OCI-LY1 (cell line): ENCODE results near the gene NUPR2.
"Not testable (repeated sequence)": the region's sequence is repeated elsewhere in the genome, so short reads cannot be mapped to it uniquely, and the experiment has no call there.

Experiments
- H2AFZ ChIP-seq: fragments of 200-600 bp; sonication (generic), shearing (Covaris generic); 2 replicates; pipeline ENCODE4 v1.6.0; 2014; ENCODE audit warnings: antibody characterized with exemption, mild to moderate bottlenecking, low read length
- H3F3A ChIP-seq: fragments of 200-600 bp; sonication (generic), shearing (Covaris generic); 2 replicates; pipeline ENCODE4 v1.6.0; 2014; ENCODE audit warnings: mild to moderate bottlenecking, antibody characterized with exemption, low read length, moderate library complexity; ENCODE audit not compliant: insufficient read depth
- H3K27ac ChIP-seq: fragments of 200-600 bp; sonication (generic); 2 replicates; pipeline ENCODE4 v1.5.1; 2014; ENCODE audit warnings: low read length, mixed run types, mild to moderate bottlenecking, low read depth; ENCODE audit not compliant: poor library complexity, severe bottlenecking
- H3K27me3 ChIP-seq: fragments of 200-600 bp; sonication (generic); 2 replicates; pipeline ENCODE4 v1.6.0; 2014; ENCODE audit warnings: antibody characterized with exemption, mild to moderate bottlenecking, low read length, moderate library complexity; ENCODE audit not compliant: insufficient read depth
- H3K36me3 ChIP-seq: fragments of 200-600 bp; sonication (generic); 2 replicates; pipeline ENCODE4 v1.6.1; 2014; ENCODE audit warnings: mild to moderate bottlenecking, antibody characterized with exemption, low read length, moderate library complexity, mixed read lengths; ENCODE audit not compliant: insufficient read depth
- H3K4me1 ChIP-seq: fragments of 200-600 bp; sonication (generic); 2 replicates; pipeline ENCODE4 v1.5.1; 2014; ENCODE audit warnings: mild to moderate bottlenecking, low read length, moderate library complexity; ENCODE audit not compliant: insufficient read depth, severe bottlenecking
- H3K4me2 ChIP-seq: fragments of 200-600 bp; sonication (generic), shearing (Covaris generic); 2 replicates; pipeline ENCODE4 v1.6.1; 2014; ENCODE audit warnings: low read length
- H3K4me3 ChIP-seq: fragments of 200-600 bp; sonication (generic); 2 replicates; pipeline ENCODE4 v1.5.1; 2014; ENCODE audit warnings: low read length, low read depth, mild to moderate bottlenecking, mixed read lengths; ENCODE audit not compliant: poor library complexity, severe bottlenecking
- H3K79me2 ChIP-seq: fragments of 200-600 bp; shearing (Covaris generic); 2 replicates; pipeline ENCODE4 v1.6.1; 2016; ENCODE audit warnings: mixed run types, low read length, mixed read lengths; ENCODE audit not compliant: insufficient read depth
- H3K9ac ChIP-seq: fragments of 200-600 bp; sonication (generic), shearing (Covaris generic); 2 replicates; pipeline ENCODE4 v1.6.1; 2014; ENCODE audit warnings: mild to moderate bottlenecking, low read length, mixed read lengths
- H3K9me2 ChIP-seq: fragments of 200-600 bp; sonication (generic), shearing (Covaris generic); 2 replicates; pipeline ENCODE4 v1.6.1; 2014; ENCODE audit warnings: low read depth, mild to moderate bottlenecking, low read length, mixed read lengths
- H3K9me3 ChIP-seq: fragments of 200-600 bp; shearing (Covaris generic); 2 replicates; pipeline ENCODE4 v1.6.1; 2014; ENCODE audit warnings: low read length, mixed read lengths
- H4K20me1 ChIP-seq: fragments of 200-600 bp; sonication (generic), shearing (Covaris generic); 2 replicates; pipeline ENCODE4 v1.6.0; 2016; ENCODE audit warnings: mild to moderate bottlenecking, low read length; ENCODE audit not compliant: insufficient read depth
- EZH2 ChIP-seq: fragments of 200-600 bp; sonication (generic), shearing (Covaris generic); IDR thresholded peaks from 2 replicates; pipeline ENCODE4 v1.8.0; 2017; ENCODE audit warnings: borderline replicate concordance, mixed run types, mild to moderate bottlenecking, antibody characterized with exemption, low read length, moderate library complexity, mixed read lengths
- TF ChIP-seq, protein P1 (sequence below): fragments of 200-600 bp; sonication (generic), shearing (Covaris generic); IDR thresholded peaks from 2 replicates; pipeline ENCODE4 v1.5.1; 2017; ENCODE audit warnings: mild to moderate bottlenecking, antibody characterized with exemption, low read length, moderate library complexity, mixed read lengths

Gene NUPR2

DNA sequence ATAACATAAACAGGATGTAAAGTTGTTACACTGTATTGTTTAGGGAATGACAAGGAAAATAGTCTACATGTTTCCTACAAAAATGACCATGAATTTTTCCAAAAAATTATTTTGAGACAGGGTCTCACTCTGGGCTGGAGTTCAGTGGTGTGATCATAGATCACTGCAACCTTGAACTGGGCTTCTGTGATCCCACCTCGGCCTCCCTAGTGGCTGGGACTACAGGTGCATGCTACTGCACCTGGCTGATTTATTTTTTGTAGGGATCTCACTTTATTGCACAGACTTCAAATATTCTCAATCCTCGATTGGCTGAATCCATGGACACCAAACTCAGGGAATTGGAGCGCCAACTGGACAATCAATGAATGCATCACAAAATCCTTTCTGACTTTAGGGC lies 16.6 kb downstream of the NUPR2 start:
- Histone ChIP-seq H3K4me2 (no peak overlapping the region), H3K36me3 (peaks cover 68% of the 10 kb centered on the region), H3K9me2 (no peaks in the 10 kb centered on the region), H3K9me3 (no peaks in the 10 kb centered on the region), H3K79me2 (peaks cover 4% of the 10 kb centered on the region), H3K27ac (no peak overlapping the region), H4K20me1 (no peaks in the 10 kb centered on the region), H3F3A (no peaks in the 10 kb centered on the region), H3K4me3 (no peak overlapping the region), H2AFZ (no peak overlapping the region), H3K4me1 (peaks cover under 1% of the 10 kb centered on the region), H3K9ac (no peak overlapping the region), H3K27me3 (no peaks in the 10 kb centered on the region)
- no peak for TF ChIP-seq EZH2
- TF ChIP-seq, protein P1, sequence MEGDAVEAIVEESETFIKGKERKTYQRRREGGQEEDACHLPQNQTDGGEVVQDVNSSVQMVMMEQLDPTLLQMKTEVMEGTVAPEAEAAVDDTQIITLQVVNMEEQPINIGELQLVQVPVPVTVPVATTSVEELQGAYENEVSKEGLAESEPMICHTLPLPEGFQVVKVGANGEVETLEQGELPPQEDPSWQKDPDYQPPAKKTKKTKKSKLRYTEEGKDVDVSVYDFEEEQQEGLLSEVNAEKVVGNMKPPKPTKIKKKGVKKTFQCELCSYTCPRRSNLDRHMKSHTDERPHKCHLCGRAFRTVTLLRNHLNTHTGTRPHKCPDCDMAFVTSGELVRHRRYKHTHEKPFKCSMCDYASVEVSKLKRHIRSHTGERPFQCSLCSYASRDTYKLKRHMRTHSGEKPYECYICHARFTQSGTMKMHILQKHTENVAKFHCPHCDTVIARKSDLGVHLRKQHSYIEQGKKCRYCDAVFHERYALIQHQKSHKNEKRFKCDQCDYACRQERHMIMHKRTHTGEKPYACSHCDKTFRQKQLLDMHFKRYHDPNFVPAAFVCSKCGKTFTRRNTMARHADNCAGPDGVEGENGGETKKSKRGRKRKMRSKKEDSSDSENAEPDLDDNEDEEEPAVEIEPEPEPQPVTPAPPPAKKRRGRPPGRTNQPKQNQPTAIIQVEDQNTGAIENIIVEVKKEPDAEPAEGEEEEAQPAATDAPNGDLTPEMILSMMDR: no peak

DNA sequence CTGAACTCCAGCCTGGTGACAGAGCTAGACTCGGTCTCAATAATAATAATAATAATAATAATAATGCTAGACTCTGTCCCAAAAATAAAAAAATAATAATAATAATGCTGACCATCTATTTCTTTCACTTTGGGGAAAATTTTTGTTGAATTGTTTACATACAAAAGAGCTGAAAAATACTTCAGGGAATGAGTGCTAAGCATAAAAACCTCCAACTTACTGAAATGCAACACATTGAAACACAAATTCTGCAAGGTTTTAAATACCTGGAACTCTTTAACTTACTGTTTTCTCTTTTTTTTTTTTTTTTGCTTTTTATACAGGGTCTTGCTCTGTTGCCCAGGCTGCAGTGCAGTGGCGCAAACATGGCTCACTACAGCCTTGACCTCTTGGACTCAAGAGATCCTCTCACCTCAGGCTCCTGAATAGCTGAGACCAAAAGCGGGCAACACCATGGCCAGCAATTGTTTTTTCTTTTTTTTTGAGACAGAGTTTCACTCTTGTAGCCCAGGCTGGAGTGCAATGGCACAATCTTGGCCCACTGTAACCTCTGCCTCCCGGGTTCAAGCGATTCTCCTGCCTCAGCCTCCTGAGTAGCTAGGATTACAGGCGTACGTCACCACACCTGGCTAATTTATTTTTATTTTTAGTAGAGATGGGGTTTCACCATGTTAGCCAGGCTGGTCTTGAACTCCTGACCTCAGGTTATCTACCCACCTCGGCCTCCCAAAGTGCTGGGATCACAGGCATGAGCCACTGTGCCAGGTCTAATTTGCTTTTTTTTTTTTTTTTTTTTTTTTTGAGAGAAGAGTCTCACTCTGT lies 17.8 kb downstream of the NUPR2 start:
- H2AFZ ChIP-seq, H3K4me3 ChIP-seq, H3K4me2 ChIP-seq, H3K9me2 ChIP-seq, H3K79me2 ChIP-seq, H3K9ac ChIP-seq, H3K9me3 ChIP-seq, H3K27me3 ChIP-seq, H3K27ac ChIP-seq, H4K20me1 ChIP-seq, H3K4me1 ChIP-seq, H3F3A ChIP-seq: not testable (repeated sequence)
- peaks cover 56% of the 10 kb centered on the region for H3K36me3 ChIP-seq

DNA sequence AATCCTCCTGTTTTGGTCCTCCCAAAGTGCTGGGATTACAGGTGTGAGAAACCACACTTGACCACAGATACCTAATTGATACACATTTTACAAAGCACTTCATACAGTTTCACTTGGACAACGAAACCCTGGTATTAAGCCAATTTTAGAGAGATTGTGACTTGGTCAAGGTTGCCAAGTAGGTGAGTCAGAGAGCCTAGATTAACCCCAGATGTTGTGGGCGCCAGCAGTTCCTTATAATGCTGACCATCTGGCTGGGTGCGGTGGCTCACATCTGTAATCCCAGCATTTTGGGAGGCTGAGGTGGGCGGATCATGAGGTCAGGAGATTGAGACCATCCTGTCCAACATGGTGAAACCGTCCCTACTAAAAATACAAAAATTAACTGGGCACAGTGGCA lies 18.5 kb downstream of the NUPR2 start:
- Histone ChIP-seq H3K9ac (no peak overlapping the region), H3K9me3 (no peaks in the 10 kb centered on the region), H3K27ac (no peak overlapping the region), H2AFZ (no peak overlapping the region), H3K36me3 (peaks cover 49% of the 10 kb centered on the region), H3K27me3 (no peaks in the 10 kb centered on the region), H3K79me2 (no peaks in the 10 kb centered on the region), H3K9me2 (no peaks in the 10 kb centered on the region), H3K4me2 (no peak overlapping the region), H3F3A (no peaks in the 10 kb centered on the region), H3K4me1 (no peaks in the 10 kb centered on the region), H4K20me1 (no peaks in the 10 kb centered on the region), H3K4me3 (no peak overlapping the region)
- TF ChIP-seq EZH2: no peak
- TF ChIP-seq, protein P1: no peak
